ENCODE measurements around the gene FSTL5. TPM values are rescaled to one million over a fixed set of nuclear protein-coding genes. Genes with fewer than 3 reads are reported as not detected.

FSTL5 gene
- polyA plus RNA-seq, 1 donor = 2.6 TPM

DNA sequence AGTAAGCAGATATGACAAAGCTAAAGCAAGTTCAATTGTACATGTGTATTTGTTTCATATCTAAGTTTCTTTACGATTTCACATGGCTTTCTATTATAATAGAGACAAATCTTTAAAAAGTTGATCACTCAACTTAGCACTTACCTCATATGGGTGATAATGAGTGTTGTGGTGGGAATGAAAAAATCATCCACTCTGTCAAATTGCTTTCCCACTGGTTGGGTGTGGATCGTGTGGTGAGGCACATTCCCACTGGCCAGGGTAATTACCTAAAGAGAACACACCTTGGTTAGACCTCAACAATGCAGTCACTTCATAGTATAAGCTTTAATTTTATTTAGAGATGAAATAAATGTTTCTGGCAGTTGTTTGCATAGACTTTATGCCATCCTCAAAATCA is 708.9 kb downstream of the FSTL5 start:
- DNase-seq (ENCODE audit: low read depth) = no peak

GRCh38 chr4:161448550-161449180 is 715.1 kb downstream of the FSTL5 start:
- no peak for DNase-seq (ENCODE audit: low read depth)

- no peak for DNase-seq (ENCODE audit: low read depth)
Measured at GRCh38 chr4:161444626-161445025, 719.2 kb downstream of the FSTL5 start.

DNA sequence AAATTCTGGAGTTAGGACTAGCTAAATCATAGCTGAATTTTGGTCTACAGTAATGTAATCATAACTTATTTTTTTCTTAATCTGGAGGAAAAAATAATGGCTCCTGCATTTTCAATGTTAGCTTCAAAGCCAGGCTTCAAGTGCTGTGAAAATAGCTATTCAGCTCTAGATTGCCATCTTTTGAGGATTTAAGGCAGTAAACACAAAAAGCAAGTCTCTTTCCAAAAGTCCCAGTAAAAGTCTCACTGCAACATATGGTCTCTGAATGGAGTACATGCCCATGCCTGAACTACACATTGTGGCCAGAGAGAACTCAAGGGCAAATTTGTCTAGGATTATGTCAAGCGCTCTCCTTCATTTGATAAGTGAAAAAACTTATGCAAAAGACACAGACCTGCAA is 720.9 kb downstream of the FSTL5 start:
- no peak for DNase-seq (ENCODE audit: low read depth)

DNA sequence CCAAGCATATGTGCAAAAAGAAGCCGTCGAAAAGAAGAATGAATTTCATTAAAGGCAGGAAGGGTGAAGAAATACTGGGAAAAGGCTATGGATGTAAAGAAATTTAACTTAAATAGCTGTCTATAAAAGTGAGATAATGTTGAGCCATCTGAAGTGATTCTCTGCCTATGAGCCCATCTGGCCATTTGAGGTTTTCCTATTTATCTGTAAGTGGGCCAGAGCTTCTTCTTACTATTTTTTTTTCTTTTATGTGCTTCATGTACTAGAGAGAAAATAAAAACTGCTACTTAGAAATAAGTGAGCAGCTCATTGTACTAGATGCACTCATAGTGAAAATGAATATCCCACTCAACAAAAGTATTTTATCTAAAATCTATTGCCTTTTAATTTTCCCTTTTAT is 725.7 kb downstream of the FSTL5 start:
- no peak for DNase-seq (ENCODE audit: low read depth)

- no peak for DNase-seq (ENCODE audit: low read depth)
Measured at GRCh38 chr4:161428180-161428965, 735.4 kb downstream of the FSTL5 start.

GRCh38 chr4:161419822-161420221 is 744.0 kb downstream of the FSTL5 start:
- DNase-seq (ENCODE audit: low read depth) = no peak

DNA sequence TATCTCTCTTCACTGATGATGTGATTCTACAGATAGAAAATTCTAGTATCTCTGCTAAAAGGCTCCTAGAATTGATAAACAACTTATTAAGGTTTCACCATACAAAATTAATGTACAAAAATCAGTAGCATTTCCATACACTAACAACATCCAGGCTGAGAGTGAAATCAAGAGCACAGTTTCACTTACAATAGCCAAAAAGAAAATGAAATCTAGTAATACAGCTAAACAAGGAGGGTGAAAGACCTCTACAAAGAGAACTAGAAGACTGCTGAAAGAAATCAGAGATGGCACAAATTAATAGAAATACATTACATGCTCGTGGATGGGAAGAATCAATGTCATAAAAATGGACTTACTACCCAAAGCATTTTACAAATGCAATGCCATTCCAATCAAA is 751.9 kb downstream of the FSTL5 start:
- DNase-seq (ENCODE audit: low read depth) = no peak

- no peak for DNase-seq (ENCODE audit: low read depth)
Measured at GRCh38 chr4:161404346-161405110, 759.3 kb downstream of the FSTL5 start.

GRCh38 chr4:161403781-161404180 is 760.0 kb downstream of the FSTL5 start:
- DNase-seq (ENCODE audit: low read depth) = no peak

GRCh38 chr4:161393602-161394001 is 770.2 kb downstream of the FSTL5 start:
- no peak for DNase-seq (ENCODE audit: low read depth)

- no peak for DNase-seq (ENCODE audit: low read depth)
Measured at GRCh38 chr4:161382655-161383054, 781.1 kb downstream of the FSTL5 start.

- no peak for DNase-seq (ENCODE audit: low read depth)
Measured at GRCh38 chr4:161376275-161376674, 787.5 kb downstream of the FSTL5 start.

- DNase-seq (ENCODE audit: low read depth) = no peak
Measured at GRCh38 chr4:161364681-161365080, 799.1 kb downstream of the FSTL5 start.

DNA sequence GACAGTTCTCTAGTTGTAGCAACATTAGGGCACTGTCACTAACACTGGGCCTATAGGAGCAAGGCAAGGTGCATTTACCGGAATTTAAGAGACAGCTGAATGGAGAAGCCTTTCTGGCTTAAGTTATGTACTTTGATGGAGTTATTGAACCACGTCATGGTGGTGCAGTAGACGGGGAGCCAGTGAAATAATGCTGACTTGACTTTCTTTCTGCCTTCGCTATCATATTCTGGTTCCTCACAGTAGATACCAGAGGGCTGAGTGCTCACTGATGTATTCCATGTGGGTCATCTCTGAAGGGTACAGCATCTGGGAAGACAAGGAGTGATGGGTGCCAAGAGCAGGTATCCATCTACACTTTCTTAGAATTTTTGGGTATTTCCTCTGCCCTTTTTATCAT is 802.8 kb downstream of the FSTL5 start:
- no peak for DNase-seq (ENCODE audit: low read depth)

GRCh38 chr4:161359491-161359890 is 804.3 kb downstream of the FSTL5 start:
- DNase-seq (ENCODE audit: low read depth) = no peak

DNA sequence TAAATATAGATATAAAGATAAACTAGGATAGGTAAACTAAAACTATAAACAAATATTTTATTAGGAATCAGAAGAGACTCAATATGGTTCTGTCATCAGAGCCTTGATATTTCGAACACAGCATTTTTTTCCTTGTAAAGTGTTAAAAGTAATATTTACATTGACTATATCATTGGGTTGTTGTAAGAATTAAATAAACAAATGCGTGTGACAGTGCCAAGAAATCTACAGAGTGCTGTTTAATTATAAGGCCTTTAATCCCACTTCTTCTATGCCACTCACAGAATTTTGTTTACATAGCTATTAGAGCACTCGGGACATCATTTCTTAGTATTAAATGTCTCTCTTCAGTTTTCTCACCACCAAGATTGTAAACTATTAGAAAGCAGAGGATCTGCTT is 807.4 kb downstream of the FSTL5 start:
- DNase-seq (ENCODE audit: low read depth) = no peak

DNA sequence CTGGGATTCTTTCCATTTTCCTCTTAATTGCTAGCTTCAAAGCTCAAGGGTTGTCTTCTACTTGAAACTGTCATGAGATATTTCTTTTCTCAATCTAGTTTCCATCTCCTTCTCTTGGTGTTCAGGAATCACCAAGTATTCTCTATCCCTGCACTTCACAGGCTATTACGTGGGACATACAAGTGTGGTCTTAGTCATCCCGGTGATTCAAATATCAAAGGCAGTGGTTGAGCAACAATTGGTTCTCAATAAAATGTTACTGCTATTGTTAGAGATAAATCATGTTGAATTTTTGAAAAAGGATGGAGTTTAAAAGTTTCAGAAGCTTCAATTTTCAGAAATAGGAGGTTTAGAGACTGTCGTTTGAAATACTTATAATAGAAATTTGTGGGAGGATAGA is 812.9 kb downstream of the FSTL5 start:
- no peak for DNase-seq (ENCODE audit: low read depth)

GRCh38 chr4:161345741-161346140 is 818.1 kb downstream of the FSTL5 start:
- no peak for DNase-seq (ENCODE audit: low read depth)

DNA sequence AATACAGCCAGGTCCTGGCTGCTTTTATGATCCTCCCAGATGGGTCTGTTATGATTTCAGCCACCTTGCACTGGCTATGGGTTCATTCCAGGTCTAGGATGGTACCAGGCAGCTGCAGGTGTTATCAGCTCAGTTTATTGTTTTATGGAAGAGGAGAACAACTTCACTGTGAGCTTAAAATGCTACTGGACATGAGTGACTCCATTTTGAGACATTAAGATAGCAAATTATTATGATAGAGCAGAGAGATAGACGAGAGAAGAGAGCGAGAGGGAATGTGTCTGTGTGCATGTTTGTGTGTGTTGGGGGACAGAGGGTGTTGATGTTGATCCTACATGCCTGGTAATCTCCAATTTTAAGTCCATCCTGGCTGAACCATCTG is 820.2 kb downstream of the FSTL5 start:
- DNase-seq (ENCODE audit: low read depth) = no peak

- no peak for DNase-seq (ENCODE audit: low read depth)
Measured at GRCh38 chr4:161342881-161343568, 820.8 kb downstream of the FSTL5 start.

- no peak for DNase-seq (ENCODE audit: low read depth)
Measured at GRCh38 chr4:161336621-161337020, 827.2 kb downstream of the FSTL5 start.

All from forelimb muscle (tissue), 1 donor.